Trophoblast cell (in vitro differentiated cells and primary cell): ENCODE results near the gene SLC22A15.

Experiments
- DNase-seq, 2 donors: peaks; one replicate each; pipeline ENCODE4 v3.0.0-alpha.2; 2016
- H2AFZ ChIP-seq: 2 replicates; pipeline ENCODE4 v1.6.1; 2013; ENCODE audit warnings: low read length, moderate library complexity, mild to moderate bottlenecking; ENCODE audit not compliant: insufficient read depth, poor library complexity
- H2AK5ac ChIP-seq: 2 replicates; pipeline ENCODE4 v1.6.1; 2013; ENCODE audit warnings: mild to moderate bottlenecking, low read length
- H2BK120ac ChIP-seq: 2 replicates; pipeline ENCODE4 v1.6.1; 2013; ENCODE audit warnings: low read length, mild to moderate bottlenecking, moderate library complexity; ENCODE audit not compliant: insufficient read depth, poor library complexity
- H2BK12ac ChIP-seq: 2 replicates; pipeline ENCODE4 v1.6.1; 2013; ENCODE audit warnings: mild to moderate bottlenecking, low read length, moderate library complexity
- H2BK5ac ChIP-seq: 2 replicates; pipeline ENCODE4 v1.6.1; 2013; ENCODE audit warnings: low read length, low read depth, moderate library complexity, mild to moderate bottlenecking; ENCODE audit not compliant: poor library complexity
- H3K14ac ChIP-seq: 2 replicates; pipeline ENCODE4 v1.6.1; 2013; ENCODE audit warnings: mild to moderate bottlenecking, low read length
- H3K18ac ChIP-seq: 2 replicates; pipeline ENCODE4 v1.6.1; 2013; ENCODE audit warnings: mild to moderate bottlenecking, low read length
- H3K23ac ChIP-seq: 2 replicates; pipeline ENCODE4 v1.6.1; 2013; ENCODE audit warnings: low read length
- H3K27ac ChIP-seq: 2 replicates; pipeline ENCODE4 v1.5.1; 2013; ENCODE audit warnings: low read depth, mild to moderate bottlenecking, inconsistent platforms, low read length, moderate library complexity
- H3K27me3 ChIP-seq: 2 replicates; pipeline ENCODE4 v1.6.1; 2013; ENCODE audit warnings: inconsistent platforms, mild to moderate bottlenecking, low read length, moderate library complexity; ENCODE audit not compliant: insufficient read depth
- H3K36me3 ChIP-seq, 2 experiments: 1 replicate in 1 of 2; 2 replicates in 1 of 2; pipeline ENCODE4 v1.6.1; 2013; ENCODE audit warnings: low read length in 2 of 2, mild to moderate bottlenecking in 2 of 2, moderate library complexity in 1 of 2; ENCODE audit not compliant: insufficient read depth in 2 of 2, control insufficient read depth in 1 of 2
- H3K4ac ChIP-seq: 2 replicates; pipeline ENCODE4 v1.6.1; 2013; ENCODE audit warnings: low read depth, mild to moderate bottlenecking, low read length, moderate library complexity
- H3K4me1 ChIP-seq, 2 experiments: 1 replicate in 1 of 2; 2 replicates in 1 of 2; pipeline ENCODE4 v1.6.1; 2013; ENCODE audit warnings: low read length in 2 of 2, mild to moderate bottlenecking in 2 of 2, moderate library complexity in 1 of 2; ENCODE audit not compliant: insufficient read depth in 2 of 2, control insufficient read depth in 1 of 2
- H3K4me2 ChIP-seq: 2 replicates; pipeline ENCODE4 v1.6.1; 2013; ENCODE audit warnings: inconsistent platforms, mild to moderate bottlenecking, low read length, moderate library complexity
- H3K4me3 ChIP-seq: 2 replicates; pipeline ENCODE4 v1.5.1; 2013; ENCODE audit warnings: mild to moderate bottlenecking, low read depth, low read length, inconsistent platforms
- H3K79me1 ChIP-seq: one replicate; pipeline ENCODE4 v1.6.1; 2013; ENCODE audit warnings: low read length
- H3K79me2 ChIP-seq: 2 replicates; pipeline ENCODE4 v1.6.1; 2013; ENCODE audit warnings: low read length, mild to moderate bottlenecking; ENCODE audit not compliant: control insufficient read depth, insufficient read depth, poor library complexity
- H3K9ac ChIP-seq: 2 replicates; pipeline ENCODE4 v1.6.1; 2013; ENCODE audit warnings: mild to moderate bottlenecking, low read length
- H3K9me3 ChIP-seq: 2 replicates; pipeline ENCODE4 v1.6.1; 2013; ENCODE audit warnings: low read depth, mild to moderate bottlenecking, control low read depth, inconsistent platforms, low read length; ENCODE audit not compliant: insufficient read depth
- H4K12ac ChIP-seq: 2 replicates; pipeline ENCODE4 v1.6.1; 2013; ENCODE audit warnings: low read depth, mild to moderate bottlenecking, low read length, moderate library complexity
- H4K8ac ChIP-seq: 2 replicates; pipeline ENCODE4 v1.6.1; 2013; ENCODE audit warnings: low read depth, mild to moderate bottlenecking, low read length, moderate library complexity
- H4K91ac ChIP-seq: one replicate; pipeline ENCODE4 v1.6.1; 2013; ENCODE audit warnings: low read depth, mild to moderate bottlenecking, low read length, moderate library complexity
- WGBS: extraction: QIAGEN DNeasy Blood & Tissue Kit; methylation state at CpG from one replicate; pipeline ENCODE4 v1.1.7; 2013; ENCODE audit warnings: missing lambda C conversion rate; ENCODE audit not compliant: insufficient read length, insufficient coverage; ENCODE audit errors: extremely low coverage; 5-methylcytosine and 5-hydroxymethylcytosine counted together

The SLC22A15 gene

DNA sequence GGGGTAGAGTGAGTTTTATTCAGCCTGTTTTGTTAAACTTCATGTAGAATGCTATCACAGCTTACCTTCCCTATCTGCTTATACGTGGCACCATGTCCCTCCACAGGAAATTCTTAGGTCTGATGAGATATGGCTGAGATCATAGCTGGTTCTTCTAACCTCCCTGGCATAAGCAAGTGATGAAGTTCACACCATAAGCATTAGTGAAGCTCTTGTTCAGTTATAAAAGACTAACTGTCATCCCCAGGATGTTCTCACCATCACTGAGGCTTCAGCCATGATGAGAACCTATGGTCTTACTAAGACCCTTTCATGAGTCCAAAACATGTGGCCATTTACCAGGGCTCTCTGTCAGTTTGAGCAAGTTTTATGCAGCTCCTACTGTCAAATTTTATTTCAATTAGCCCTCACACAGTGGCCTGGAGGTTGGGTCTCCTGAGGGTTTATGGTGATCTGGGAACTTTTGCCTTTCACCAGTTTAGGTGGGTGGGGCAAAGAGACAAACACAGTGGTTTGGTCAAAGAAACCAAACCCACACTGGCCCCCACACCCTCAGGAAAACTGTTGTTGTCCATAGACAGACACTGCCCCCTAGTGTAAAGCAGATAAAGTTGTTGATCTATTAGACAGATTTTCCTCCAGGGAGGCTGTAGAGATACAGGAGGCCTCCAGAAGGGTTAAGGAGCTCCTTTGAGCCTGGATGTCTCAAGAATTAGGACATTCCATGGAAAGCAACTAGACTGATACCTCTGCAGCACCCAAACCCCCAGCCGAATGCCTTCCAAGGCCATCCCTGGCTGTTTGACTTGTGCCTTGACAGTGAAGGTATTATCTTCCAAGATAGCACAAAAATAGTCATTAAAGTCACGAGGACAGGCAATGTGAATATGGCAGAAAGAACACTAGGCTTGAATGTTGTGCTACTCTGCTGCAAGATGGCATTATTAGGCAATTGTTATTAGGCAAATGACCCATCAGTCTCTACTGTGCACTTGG lies 5.0 kb downstream of the SLC22A15 start:
- Histone ChIP-seq H3K36me3 (no peaks in the 10 kb centered on the region), H2BK120ac (peak overlapping the region; percentile 35), H4K12ac (no peak overlapping the region), H3K18ac (no peak overlapping the region), H2AFZ (no peak overlapping the region), H3K14ac (no peak overlapping the region), H2AK5ac (no peak overlapping the region), H3K4me1 (peaks cover 5 to 8% of the 10 kb centered on the region in 2 experiments), H4K8ac (no peak overlapping the region), H2BK5ac (no peak overlapping the region), H3K23ac (no peak overlapping the region), H3K4me2 (no peak overlapping the region), H3K27me3 (no peaks in the 10 kb centered on the region), H3K79me2 (peaks cover 3% of the 10 kb centered on the region), H3K9ac (no peak overlapping the region), H3K4me3 (no peak overlapping the region), H4K91ac (no peak overlapping the region), H3K4ac (no peak overlapping the region), H3K79me1 (peaks cover 3% of the 10 kb centered on the region), H3K9me3 (no peaks in the 10 kb centered on the region), H3K27ac (no peak overlapping the region), H2BK12ac (peak overlapping the region; percentile 24)
- peak; percentile 5 to 68 for DNase-seq
- no CpG with 5 or more reads among the region's 3 CpGs for WGBS

DNA sequence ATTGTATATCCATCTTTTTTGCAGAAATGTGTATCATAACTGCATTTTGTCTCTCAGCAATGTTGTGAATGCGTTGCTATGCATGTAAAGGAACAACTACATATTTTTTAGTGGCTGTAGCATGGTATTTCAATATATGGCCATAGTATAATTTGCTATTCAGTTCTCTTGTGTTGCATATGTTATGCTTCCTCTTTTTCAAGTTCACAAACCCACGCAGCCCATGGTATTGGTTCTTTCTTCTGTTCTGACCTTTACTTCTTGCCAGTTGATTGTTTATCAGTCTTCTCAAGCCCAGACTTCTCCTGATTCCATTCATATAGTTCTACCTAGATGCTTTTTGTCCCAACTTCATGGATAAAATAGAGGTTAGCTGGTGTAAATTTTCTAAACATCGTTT lies 6.1 kb downstream of the SLC22A15 start:
- DNase-seq = no peak
- Histone ChIP-seq H3K14ac (no peak overlapping the region), H3K79me2 (no peaks in the 10 kb centered on the region), H2AFZ (no peak overlapping the region), H2BK12ac (no peak overlapping the region), H3K4me2 (no peak overlapping the region), H3K27ac (no peak overlapping the region), H3K36me3 (no peaks in the 10 kb centered on the region), H3K18ac (no peak overlapping the region), H3K9ac (no peak overlapping the region), H3K27me3 (no peaks in the 10 kb centered on the region), H4K12ac (no peak overlapping the region), H4K91ac (no peak overlapping the region), H2BK120ac (no peak overlapping the region), H2AK5ac (no peak overlapping the region), H2BK5ac (no peak overlapping the region), H3K23ac (no peak overlapping the region), H3K4me1 (peaks cover under 1 to 2% of the 10 kb centered on the region in 2 experiments), H3K4me3 (no peak overlapping the region), H3K9me3 (no peaks in the 10 kb centered on the region), H3K79me1 (no peaks in the 10 kb centered on the region), H4K8ac (no peak overlapping the region), H3K4ac (no peak overlapping the region)
- no CpG with 5 or more reads among the region's 3 CpGs for WGBS

DNA sequence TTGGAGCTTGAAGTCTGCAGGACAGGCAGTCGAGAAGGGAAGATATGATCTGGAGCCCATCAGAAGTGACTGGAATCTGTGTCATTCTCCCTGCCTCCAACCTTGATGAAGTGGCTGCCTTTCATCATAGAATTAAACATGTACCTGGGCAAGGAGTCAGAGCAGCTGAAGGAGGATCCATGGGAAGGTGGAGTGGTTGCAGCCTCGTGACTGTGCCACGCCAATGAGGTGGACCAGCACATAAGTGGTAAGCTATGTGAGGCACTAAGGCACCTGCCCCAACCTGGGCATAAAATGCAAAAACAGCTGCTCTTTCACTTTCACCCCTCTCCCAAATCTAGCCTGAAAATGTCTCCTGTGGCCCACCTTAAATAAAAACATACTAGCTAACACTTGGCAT lies 7.3 kb downstream of the SLC22A15 start:
- H3K36me3 ChIP-seq = no peaks in the 10 kb centered on the region
- H3K14ac ChIP-seq = no peak overlapping the region
- no peak overlapping the region for H3K18ac ChIP-seq
- H2BK120ac ChIP-seq = no peak overlapping the region
- WGBS = no CpG with 5 or more reads among the region's 3 CpGs
- DNase-seq = no peak
- no peak overlapping the region for H2AK5ac ChIP-seq
- H4K12ac ChIP-seq = no peak overlapping the region
- no peak overlapping the region for H3K4me2 ChIP-seq
- no peak overlapping the region for H3K4ac ChIP-seq
- H3K4me3 ChIP-seq = no peak overlapping the region
- H3K23ac ChIP-seq = no peak overlapping the region
- no peak overlapping the region for H4K91ac ChIP-seq
- no peaks in the 10 kb centered on the region for H3K27me3 ChIP-seq
- no peaks in the 10 kb centered on the region for H3K9me3 ChIP-seq
- H3K4me1 ChIP-seq = peaks cover 0 to 2% of the 10 kb centered on the region in 2 experiments
- no peak overlapping the region for H3K9ac ChIP-seq
- H3K79me1 ChIP-seq = no peaks in the 10 kb centered on the region
- H3K27ac ChIP-seq = no peak overlapping the region
- H2AFZ ChIP-seq = no peak overlapping the region
- H2BK5ac ChIP-seq = no peak overlapping the region
- no peak overlapping the region for H4K8ac ChIP-seq
- no peak overlapping the region for H2BK12ac ChIP-seq
- H3K79me2 ChIP-seq = no peaks in the 10 kb centered on the region

DNA sequence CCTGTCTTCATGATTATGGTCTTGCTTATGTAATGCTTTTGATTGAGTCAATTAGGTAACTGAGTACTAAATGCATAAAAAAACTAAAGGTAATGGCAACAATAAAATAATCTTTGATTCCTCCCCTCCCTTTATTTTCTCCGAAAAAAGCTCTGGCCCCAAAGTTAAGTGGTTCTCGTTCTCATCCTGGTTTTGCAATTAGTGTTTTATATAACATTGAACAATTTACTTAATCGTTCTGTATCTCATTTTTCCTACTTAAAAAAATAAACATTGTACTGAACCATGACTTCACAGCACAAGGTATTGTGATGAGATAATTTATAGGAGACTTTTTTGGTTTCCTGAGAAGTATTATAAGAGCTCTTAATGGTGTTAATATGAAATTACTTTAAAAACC lies 11.3 kb downstream of the SLC22A15 start:
- Histone ChIP-seq H2BK12ac (no peak overlapping the region), H3K79me2 (no peaks in the 10 kb centered on the region), H3K9me3 (no peaks in the 10 kb centered on the region), H3K14ac (no peak overlapping the region), H2BK120ac (no peak overlapping the region), H4K91ac (no peak overlapping the region), H3K4me3 (no peak overlapping the region), H3K18ac (no peak overlapping the region), H2BK5ac (no peak overlapping the region), H3K9ac (no peak overlapping the region), H2AFZ (no peak overlapping the region), H4K8ac (no peak overlapping the region), H3K36me3 (no peaks in the 10 kb centered on the region), H3K79me1 (no peaks in the 10 kb centered on the region), H3K4ac (no peak overlapping the region), H2AK5ac (no peak overlapping the region), H3K27ac (no peak overlapping the region), H3K4me1 (no peaks in the 10 kb centered on the region), H3K27me3 (no peaks in the 10 kb centered on the region), H3K4me2 (no peak overlapping the region), H4K12ac (no peak overlapping the region), H3K23ac (no peak overlapping the region)
- WGBS = no CpG with 5 or more reads among the region's 3 CpGs
- DNase-seq = no peak
